ENCODE data around the gene SRGAP3. TPM values are rescaled to one million over a fixed set of nuclear protein-coding genes. Genes with fewer than 3 reads are reported as not detected.

SRGAP3 gene
- total and polyA plus RNA-seq, 2 experiments from 2014 or later = 0.89 to 1.7 TPM

DNA sequence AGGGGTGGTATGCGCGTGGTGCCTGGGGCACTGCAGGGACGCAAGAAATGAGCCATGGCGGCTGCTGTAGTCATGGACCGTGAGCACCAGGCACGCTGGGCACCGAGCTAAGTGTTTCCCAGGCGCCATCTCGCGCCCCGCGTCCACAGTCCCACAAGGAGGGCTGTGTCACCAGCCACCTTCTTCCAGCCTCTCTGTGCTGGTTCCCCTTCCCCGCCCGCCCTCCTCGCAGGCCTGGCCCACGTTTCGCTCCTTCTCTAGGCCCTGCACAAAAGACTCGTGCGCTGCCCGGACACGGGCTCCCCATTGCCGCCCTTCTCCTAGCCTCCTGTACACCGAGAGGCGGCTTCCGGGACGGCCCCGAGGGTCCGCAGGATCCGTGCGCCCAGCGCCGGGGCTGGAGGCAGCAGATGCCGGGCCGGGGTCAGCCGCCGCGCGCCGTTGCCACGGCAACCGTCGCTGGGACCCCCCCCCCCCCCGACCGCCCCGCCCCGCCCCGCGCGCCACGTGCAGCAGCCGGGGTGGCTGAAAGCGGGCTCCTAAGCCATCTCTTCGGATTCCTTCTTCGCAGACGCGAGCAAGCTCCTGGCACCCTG is 113.4 kb downstream of the SRGAP3 start:
- no peak for DNase-seq
- no peak overlapping the region for H3K9ac ChIP-seq
- no peak overlapping the region for H3K4me3 ChIP-seq
- H3K79me2 ChIP-seq (ENCODE audit: insufficient read depth) = no peaks in the 10 kb centered on the region
- H2AFZ ChIP-seq = no peak overlapping the region
- WGBS, 2 experiments (ENCODE audit: low coverage in 1 of 2, low lambda C conversion rate in 2 of 2, missing lambda C conversion rate in 2 of 2) = 32 to 36% methylated on average over 31 to 52 of the region's 56 CpGs
- H3K9me2 ChIP-seq (ENCODE audit: insufficient read depth) = no peaks in the 10 kb centered on the region
- TF ChIP-seq EZH2phosphoT487 (IDR thresholded peaks at IDR 0.05; ENCODE audit: insufficient read depth, low read depth) (no peak), EZH2 (IDR thresholded peaks at IDR 0.05; ENCODE audit: insufficient read depth, poor library complexity, severe bottlenecking) (no peak)
- no peaks in the 10 kb centered on the region for H4K20me1 ChIP-seq (ENCODE audit: insufficient read depth)
- H3K36me3 ChIP-seq (ENCODE audit: low read depth) = no peaks in the 10 kb centered on the region
- in situ Hi-C loops (cut with MboI) = no loop called here
- no peak overlapping the region for H3K4me2 ChIP-seq (ENCODE audit: unreplicated experiment)
- H3K4me1 ChIP-seq (ENCODE audit: insufficient read depth) = no peaks in the 10 kb centered on the region
- no peaks in the 10 kb centered on the region for H3F3A ChIP-seq (ENCODE audit: insufficient read depth)
- peaks cover 9% of the 10 kb centered on the region; the same call in 1 of the 2 replicates for H3K27me3 ChIP-seq (replicated peaks; ENCODE audit: insufficient read depth)
- no peak overlapping the region for H3K27ac ChIP-seq
- H3K9me3 ChIP-seq (ENCODE audit: low read depth) = no peaks in the 10 kb centered on the region

GRCh38 chr3:9135526-9135925 is 113.9 kb downstream of the SRGAP3 start:
- Histone ChIP-seq H3K79me2 (ENCODE audit: insufficient read depth) (no peaks in the 10 kb centered on the region), H3K4me3 (no peak overlapping the region), H3K9me2 (ENCODE audit: insufficient read depth) (no peaks in the 10 kb centered on the region), H3K4me2 (ENCODE audit: unreplicated experiment) (no peak overlapping the region), H3K27me3 (replicated peaks; ENCODE audit: insufficient read depth) (peaks cover 9% of the 10 kb centered on the region; the same call in 1 of the 2 replicates), H2AFZ (no peak overlapping the region), H3K36me3 (ENCODE audit: low read depth) (no peaks in the 10 kb centered on the region), H3F3A (ENCODE audit: insufficient read depth) (no peaks in the 10 kb centered on the region), H4K20me1 (ENCODE audit: insufficient read depth) (no peaks in the 10 kb centered on the region), H3K9ac (no peak overlapping the region), H3K27ac (no peak overlapping the region), H3K4me1 (ENCODE audit: insufficient read depth) (no peaks in the 10 kb centered on the region), H3K9me3 (ENCODE audit: low read depth) (no peaks in the 10 kb centered on the region)
- no peak for TF ChIP-seq EZH2phosphoT487 (IDR thresholded peaks at IDR 0.05; ENCODE audit: insufficient read depth, low read depth)
- no peak for TF ChIP-seq EZH2 (IDR thresholded peaks at IDR 0.05; ENCODE audit: insufficient read depth, poor library complexity, severe bottlenecking)
- DNase-seq = no peak
- 89 to 91% methylated on average over 6 of the region's 6 CpGs for WGBS, 2 experiments (ENCODE audit: low coverage in 1 of 2, low lambda C conversion rate in 2 of 2, missing lambda C conversion rate in 2 of 2)
- in situ Hi-C loops (cut with MboI) = no loop called here

GRCh38 chr3:9133656-9134055 is 115.8 kb downstream of the SRGAP3 start:
- no peak overlapping the region for H3K9ac ChIP-seq
- no peak overlapping the region for H3K4me3 ChIP-seq
- H3F3A ChIP-seq (ENCODE audit: insufficient read depth) = no peaks in the 10 kb centered on the region
- TF ChIP-seq EZH2phosphoT487 (IDR thresholded peaks at IDR 0.05; ENCODE audit: insufficient read depth, low read depth) (no peak), EZH2 (IDR thresholded peaks at IDR 0.05; ENCODE audit: insufficient read depth, poor library complexity, severe bottlenecking) (no peak)
- H3K4me2 ChIP-seq (ENCODE audit: unreplicated experiment) = no peak overlapping the region
- in situ Hi-C loops (cut with MboI) = no loop called here
- H3K9me2 ChIP-seq (ENCODE audit: insufficient read depth) = no peaks in the 10 kb centered on the region
- peaks cover 9% of the 10 kb centered on the region; the same call in 1 of the 2 replicates for H3K27me3 ChIP-seq (replicated peaks; ENCODE audit: insufficient read depth)
- no peak for DNase-seq
- H3K79me2 ChIP-seq (ENCODE audit: insufficient read depth) = no peaks in the 10 kb centered on the region
- H3K4me1 ChIP-seq (ENCODE audit: insufficient read depth) = no peaks in the 10 kb centered on the region
- no peaks in the 10 kb centered on the region for H3K9me3 ChIP-seq (ENCODE audit: low read depth)
- H3K36me3 ChIP-seq (ENCODE audit: low read depth) = no peaks in the 10 kb centered on the region
- H3K27ac ChIP-seq = no peak overlapping the region
- WGBS, 2 experiments (ENCODE audit: low coverage in 1 of 2, low lambda C conversion rate in 2 of 2, missing lambda C conversion rate in 2 of 2) = 44 to 50% methylated on average over 3 of the region's 3 CpGs
- no peaks in the 10 kb centered on the region for H4K20me1 ChIP-seq (ENCODE audit: insufficient read depth)
- no peak overlapping the region for H2AFZ ChIP-seq

GRCh38 chr3:9130345-9131305 is 118.8 kb downstream of the SRGAP3 start:
- Histone ChIP-seq H3K36me3 (ENCODE audit: low read depth) (no peaks in the 10 kb centered on the region), H3K9ac (no peak overlapping the region), H3K4me1 (ENCODE audit: insufficient read depth) (no peaks in the 10 kb centered on the region), H3K27ac (no peak overlapping the region), H3F3A (ENCODE audit: insufficient read depth) (no peaks in the 10 kb centered on the region), H4K20me1 (ENCODE audit: insufficient read depth) (no peaks in the 10 kb centered on the region), H3K4me2 (ENCODE audit: unreplicated experiment) (no peak overlapping the region), H3K9me2 (ENCODE audit: insufficient read depth) (no peaks in the 10 kb centered on the region), H3K79me2 (ENCODE audit: insufficient read depth) (no peaks in the 10 kb centered on the region), H3K27me3 (replicated peaks; ENCODE audit: insufficient read depth) (no peaks in the 10 kb centered on the region), H2AFZ (no peak overlapping the region), H3K4me3 (no peak overlapping the region), H3K9me3 (ENCODE audit: low read depth) (no peaks in the 10 kb centered on the region)
- 12 to 13% methylated on average over 8 of the region's 8 CpGs for WGBS, 2 experiments (ENCODE audit: low coverage in 1 of 2, low lambda C conversion rate in 2 of 2, missing lambda C conversion rate in 2 of 2)
- TF ChIP-seq EZH2phosphoT487 (IDR thresholded peaks at IDR 0.05; ENCODE audit: insufficient read depth, low read depth) = no peak
- no peak for TF ChIP-seq EZH2 (IDR thresholded peaks at IDR 0.05; ENCODE audit: insufficient read depth, poor library complexity, severe bottlenecking)
- in situ Hi-C loops (cut with MboI) = no loop called here
- no peak for DNase-seq
